Measurements from ENCODE around the gene PEX14. TPM values are rescaled to one million over a fixed set of nuclear protein-coding genes. Genes with fewer than 3 reads are reported as not detected.

The PEX14 gene
- polyA plus RNA-seq, 1 donor (not counting 4 experiments of a cell fraction or from before 2014, with no cell fraction given) = 8.4 TPM

GRCh38 chr1:10575616-10576015 lies 100.9 kb downstream of the PEX14 start:
- no peak overlapping the region for H3K27ac ChIP-seq (ENCODE audit: control insufficient read depth, insufficient read depth, low read length)
- no peak overlapping the region for H3K4me3 ChIP-seq (ENCODE audit: control insufficient read depth in 2 of 3, extremely low read depth in 1 of 3, insufficient read depth in 2 of 3, low read depth in 1 of 3, low read length in 3 of 3)
- H3K9ac ChIP-seq (ENCODE audit: control insufficient read depth, extremely low read depth, insufficient read depth, low read length) = no peak overlapping the region
- no peak overlapping the region for H2AFZ ChIP-seq (ENCODE audit: control insufficient read depth, low read length)
- H3K27me3 ChIP-seq (ENCODE audit: control insufficient read depth, extremely low read depth, insufficient read depth, low read length) = no peaks in the 10 kb centered on the region
- TF ChIP-seq EZH2 (IDR thresholded peaks at IDR 0.05; ENCODE audit: low read length) (no peak), CTCF (optimal IDR thresholded peaks at IDR 0.05 in 1 of 3, IDR thresholded peaks at IDR 0.05 in 1 of 3, conservative IDR thresholded peaks at IDR 0.05 in 1 of 3; ENCODE audit: extremely low read depth in 1 of 3, insufficient read depth in 2 of 3, low read length in 3 of 3) (no peak)
- no peak for DNase-seq (ENCODE audit: low read depth, low spot score)
- no peaks in the 10 kb centered on the region for H3K79me2 ChIP-seq (ENCODE audit: control insufficient read depth, insufficient read depth, low read length)
- H3K9me3 ChIP-seq (ENCODE audit: control insufficient read depth, low read depth, low read length) = no peaks in the 10 kb centered on the region
- no peaks in the 10 kb centered on the region for H3K9me1 ChIP-seq (ENCODE audit: control insufficient read depth, extremely low read depth, insufficient read depth, low read length)
- peak overlapping the region; percentile 18 for H3K4me2 ChIP-seq (ENCODE audit: control insufficient read depth, extremely low read depth, insufficient read depth, low read depth, low read length)
- peak; percentile 85 for FAIRE-seq
- peaks cover 9% of the 10 kb centered on the region for H3K4me1 ChIP-seq (ENCODE audit: control insufficient read depth, extremely low read depth, insufficient read depth, low read length)
- peaks cover 0 to 4% of the 10 kb centered on the region in 2 experiments for H3K36me3 ChIP-seq (ENCODE audit: control insufficient read depth in 2 of 2, extremely low read depth in 1 of 2, insufficient read depth in 2 of 2, low read length in 2 of 2)
- H4K20me1 ChIP-seq (ENCODE audit: control insufficient read depth, extremely low read depth, insufficient read depth, low read length) = no peaks in the 10 kb centered on the region
- dilution Hi-C loops (cut with MboI; ENCODE audit: extremely low pct_ligation_motif_present, low sequenced_read_pairs) = no loop called here

- peaks cover 0 to 6% of the 10 kb centered on the region in 2 experiments for H3K36me3 ChIP-seq (ENCODE audit: control insufficient read depth in 2 of 2, extremely low read depth in 1 of 2, insufficient read depth in 2 of 2, low read length in 2 of 2)
- H3K4me1 ChIP-seq (ENCODE audit: control insufficient read depth, extremely low read depth, insufficient read depth, low read length) = peaks cover 9% of the 10 kb centered on the region
- FAIRE-seq (peak; percentile 44), DNase-seq (ENCODE audit: low read depth, low spot score) (no peak)
- no peak overlapping the region for H3K4me3 ChIP-seq (ENCODE audit: control insufficient read depth in 2 of 3, extremely low read depth in 1 of 3, insufficient read depth in 2 of 3, low read depth in 1 of 3, low read length in 3 of 3)
- H2AFZ ChIP-seq (ENCODE audit: control insufficient read depth, low read length) = no peak overlapping the region
- H3K4me2 ChIP-seq (ENCODE audit: control insufficient read depth, extremely low read depth, insufficient read depth, low read depth, low read length) = no peak overlapping the region
- no peak overlapping the region for H3K27ac ChIP-seq (ENCODE audit: control insufficient read depth, insufficient read depth, low read length)
- H3K9me1 ChIP-seq (ENCODE audit: control insufficient read depth, extremely low read depth, insufficient read depth, low read length) = no peaks in the 10 kb centered on the region
- TF ChIP-seq EZH2 (IDR thresholded peaks at IDR 0.05; ENCODE audit: low read length) (no peak), CTCF (optimal IDR thresholded peaks at IDR 0.05 in 1 of 3, IDR thresholded peaks at IDR 0.05 in 1 of 3, conservative IDR thresholded peaks at IDR 0.05 in 1 of 3; ENCODE audit: extremely low read depth in 1 of 3, insufficient read depth in 2 of 3, low read length in 3 of 3) (no peak)
- H3K27me3 ChIP-seq (ENCODE audit: control insufficient read depth, extremely low read depth, insufficient read depth, low read length) = no peaks in the 10 kb centered on the region
- no peaks in the 10 kb centered on the region for H3K79me2 ChIP-seq (ENCODE audit: control insufficient read depth, insufficient read depth, low read length)
- dilution Hi-C loops (cut with MboI; ENCODE audit: extremely low pct_ligation_motif_present, low sequenced_read_pairs) = no loop called here
- H3K9me3 ChIP-seq (ENCODE audit: control insufficient read depth, low read depth, low read length) = no peaks in the 10 kb centered on the region
- H3K9ac ChIP-seq (ENCODE audit: control insufficient read depth, extremely low read depth, insufficient read depth, low read length) = no peak overlapping the region
- no peaks in the 10 kb centered on the region for H4K20me1 ChIP-seq (ENCODE audit: control insufficient read depth, extremely low read depth, insufficient read depth, low read length)
Observed at GRCh38 chr1:10578070-10578469, 103.3 kb downstream of the PEX14 start.

Measured in keratinocyte (primary cell).